ENCODE data around the gene CYP4X1.
"Not testable (repeated sequence)": the region's sequence is repeated elsewhere in the genome, so short reads cannot be mapped to it uniquely, and the experiment has no call there.

Gene CYP4X1, protein sequence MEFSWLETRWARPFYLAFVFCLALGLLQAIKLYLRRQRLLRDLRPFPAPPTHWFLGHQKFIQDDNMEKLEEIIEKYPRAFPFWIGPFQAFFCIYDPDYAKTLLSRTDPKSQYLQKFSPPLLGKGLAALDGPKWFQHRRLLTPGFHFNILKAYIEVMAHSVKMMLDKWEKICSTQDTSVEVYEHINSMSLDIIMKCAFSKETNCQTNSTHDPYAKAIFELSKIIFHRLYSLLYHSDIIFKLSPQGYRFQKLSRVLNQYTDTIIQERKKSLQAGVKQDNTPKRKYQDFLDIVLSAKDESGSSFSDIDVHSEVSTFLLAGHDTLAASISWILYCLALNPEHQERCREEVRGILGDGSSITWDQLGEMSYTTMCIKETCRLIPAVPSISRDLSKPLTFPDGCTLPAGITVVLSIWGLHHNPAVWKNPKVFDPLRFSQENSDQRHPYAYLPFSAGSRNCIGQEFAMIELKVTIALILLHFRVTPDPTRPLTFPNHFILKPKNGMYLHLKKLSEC

DNA sequence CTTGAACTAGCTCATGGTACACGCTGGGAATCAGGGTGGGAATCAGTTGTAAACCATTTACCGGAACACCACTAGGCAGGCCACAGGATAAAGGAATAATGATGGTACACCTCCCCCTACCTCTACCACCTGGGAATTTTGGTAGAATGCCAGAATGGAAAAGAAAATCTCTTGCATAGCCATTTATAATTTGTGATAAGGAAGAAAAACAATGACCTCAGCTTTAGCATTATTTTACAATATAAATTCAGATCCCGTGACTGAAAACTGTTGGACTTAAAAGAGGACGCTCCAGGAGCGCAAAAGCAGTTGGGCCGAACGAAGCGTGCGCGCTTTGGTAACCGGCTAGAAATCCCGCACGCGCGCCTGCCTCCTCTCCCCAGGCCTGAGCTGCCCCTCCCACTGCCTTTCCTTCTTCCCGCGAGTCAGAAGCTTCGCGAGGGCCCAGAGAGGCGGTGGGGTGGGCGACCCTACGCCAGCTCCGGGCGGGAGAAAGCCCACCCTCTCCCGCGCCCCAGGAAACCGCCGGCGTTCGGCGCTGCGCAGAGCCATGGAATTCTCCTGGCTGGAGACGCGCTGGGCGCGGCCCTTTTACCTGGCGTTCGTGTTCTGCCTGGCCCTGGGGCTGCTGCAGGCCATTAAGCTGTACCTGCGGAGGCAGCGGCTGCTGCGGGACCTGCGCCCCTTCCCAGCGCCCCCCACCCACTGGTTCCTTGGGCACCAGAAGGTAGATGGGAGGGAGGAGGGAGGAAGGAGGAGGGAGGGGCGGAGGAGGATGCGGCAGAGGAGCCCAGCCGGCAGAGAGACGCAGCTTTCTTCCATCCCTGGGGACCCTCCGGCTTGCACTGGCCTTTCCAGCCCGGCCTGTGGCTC, at the start of gene CYP4X1:
Gene CYP4X1 (plus strand): TSS at position 402 of the 873 bp plus-strand sequence. CDS start 149 bp downstream, at position 551.
- no peak for DNase-seq (ENCODE audit: low read depth)

DNA sequence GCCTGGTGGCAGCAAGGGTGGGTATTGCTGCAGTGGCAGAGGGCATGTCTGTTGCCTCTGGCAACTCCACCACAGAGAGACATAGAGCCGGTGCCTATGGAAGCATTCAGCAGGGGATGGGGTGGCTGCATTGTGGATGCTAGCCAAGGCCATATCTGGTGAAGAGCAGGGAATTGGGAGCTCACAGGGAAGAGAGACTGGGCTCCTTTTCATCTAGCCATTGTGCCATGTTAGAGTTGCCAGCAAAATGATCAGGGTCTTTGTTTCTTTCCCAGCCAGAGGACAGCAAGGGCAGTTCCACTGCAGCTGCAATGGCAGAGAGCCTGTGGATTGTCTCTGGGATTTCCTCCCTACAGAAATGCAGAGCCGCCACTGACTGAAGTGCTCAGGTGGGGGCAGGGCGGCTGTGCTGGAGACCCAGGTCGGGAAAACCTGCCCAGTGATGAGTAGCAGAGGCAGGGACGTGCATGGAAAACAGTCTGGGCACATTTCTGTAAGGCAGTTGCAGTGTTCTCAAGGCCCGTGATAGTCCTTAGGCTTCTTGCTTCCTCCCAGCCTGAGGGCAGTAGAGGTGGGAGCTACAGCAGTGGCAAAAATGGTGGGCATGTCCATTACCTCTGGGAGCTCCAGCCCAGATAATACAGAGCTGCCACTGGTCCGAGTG, 40.2 kb upstream of the CYP4X1 start:
- no peak for DNase-seq (ENCODE audit: low read depth)

DNA sequence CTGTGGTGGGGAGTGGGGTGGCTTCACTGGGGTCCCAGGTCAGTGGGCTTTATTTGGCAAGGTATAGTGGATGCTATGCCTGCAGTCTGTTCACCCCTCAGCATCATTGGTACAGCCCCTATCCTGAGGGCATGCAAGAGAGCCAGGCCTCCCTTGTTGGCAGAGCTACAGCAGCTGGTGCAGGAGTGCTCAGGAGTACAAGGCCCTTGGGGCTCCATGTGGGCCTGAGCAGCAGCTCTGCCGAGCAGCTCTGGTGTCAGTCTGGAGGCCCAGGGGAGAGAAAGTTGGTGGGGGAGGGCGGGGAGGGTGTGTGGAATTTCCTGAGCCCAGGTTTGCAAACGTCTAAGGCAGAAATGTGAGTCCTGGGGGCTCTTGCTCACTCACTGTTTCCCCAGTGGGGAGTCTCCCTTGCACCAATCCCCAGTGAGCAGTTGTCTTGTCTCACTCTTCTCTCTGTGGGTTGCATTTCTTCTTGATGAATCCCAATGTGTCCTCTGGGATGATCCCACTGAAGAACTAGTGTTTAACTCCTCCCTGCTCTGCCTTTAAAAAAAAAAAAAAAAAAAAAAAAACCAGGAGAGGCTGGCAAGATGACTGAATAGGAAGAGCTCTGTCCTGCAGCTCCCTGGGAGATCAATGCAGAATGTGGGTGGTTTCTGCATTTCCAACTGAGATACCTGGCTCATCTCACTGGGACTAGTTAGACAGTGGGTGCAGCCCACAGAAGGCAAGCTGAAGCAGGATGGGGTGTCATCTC, 39.5 kb upstream of the CYP4X1 start:
- DNase-seq (ENCODE audit: low read depth), result no peak

DNA sequence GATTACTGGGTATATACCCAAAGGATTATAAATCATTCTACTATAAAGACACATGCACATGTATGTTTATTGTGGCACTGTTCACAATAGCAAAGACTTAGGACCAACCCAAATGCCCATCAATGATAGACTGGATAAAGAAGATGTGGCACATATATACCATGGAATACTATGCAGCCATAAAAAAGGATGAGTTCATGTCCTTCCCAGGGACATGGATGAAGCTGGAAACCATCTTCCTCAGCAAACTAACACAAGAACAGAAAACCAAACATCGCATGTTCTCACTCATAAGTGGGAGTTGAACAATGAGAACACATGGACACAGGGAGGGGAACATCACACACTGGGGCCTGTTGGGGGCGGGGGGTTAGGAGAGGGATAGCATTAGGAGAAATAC, 32.9 kb upstream of the CYP4X1 start:
- not testable (repeated sequence) for DNase-seq (ENCODE audit: low read depth)

DNA sequence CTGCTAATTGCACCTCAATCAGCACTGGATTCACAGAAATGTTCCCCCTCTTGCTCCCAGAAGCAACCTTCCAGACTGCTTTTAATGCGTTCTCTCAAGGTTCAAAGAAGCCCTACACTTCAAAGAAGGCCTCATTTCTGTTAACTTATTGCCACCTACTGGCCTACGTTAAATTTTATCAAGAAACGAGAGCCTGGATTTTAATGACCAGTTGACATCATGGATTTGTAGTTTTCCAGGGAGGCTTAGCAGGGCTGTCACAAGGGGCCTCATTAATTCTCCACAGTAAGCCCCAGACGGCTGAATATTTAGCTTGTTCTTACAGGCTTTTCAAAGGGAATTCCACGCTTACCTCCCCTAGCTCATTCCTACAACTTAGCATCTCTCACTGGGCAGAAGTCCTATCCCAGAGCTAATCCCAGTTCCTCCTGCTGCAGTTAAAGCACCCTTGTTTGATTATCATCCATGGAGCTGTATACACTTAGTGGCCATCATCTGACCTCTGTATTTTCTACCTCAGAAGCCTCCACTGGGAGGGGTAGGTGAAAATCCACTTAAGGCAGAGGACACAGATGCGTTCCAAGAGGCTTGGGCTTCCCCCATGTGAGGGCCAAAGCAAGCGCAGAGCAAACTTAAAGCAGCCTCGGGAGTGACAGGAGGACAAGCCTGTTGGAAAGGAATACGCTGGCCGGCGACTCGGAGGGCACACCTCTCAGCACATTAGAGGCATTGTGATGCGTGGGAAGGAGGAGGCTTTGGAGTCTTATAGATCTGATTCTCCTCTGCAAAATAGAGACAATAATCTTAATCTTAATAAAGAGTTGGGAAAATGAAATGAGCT, 32.2 kb upstream of the CYP4X1 start:
- no peak for DNase-seq (ENCODE audit: low read depth)

DNA sequence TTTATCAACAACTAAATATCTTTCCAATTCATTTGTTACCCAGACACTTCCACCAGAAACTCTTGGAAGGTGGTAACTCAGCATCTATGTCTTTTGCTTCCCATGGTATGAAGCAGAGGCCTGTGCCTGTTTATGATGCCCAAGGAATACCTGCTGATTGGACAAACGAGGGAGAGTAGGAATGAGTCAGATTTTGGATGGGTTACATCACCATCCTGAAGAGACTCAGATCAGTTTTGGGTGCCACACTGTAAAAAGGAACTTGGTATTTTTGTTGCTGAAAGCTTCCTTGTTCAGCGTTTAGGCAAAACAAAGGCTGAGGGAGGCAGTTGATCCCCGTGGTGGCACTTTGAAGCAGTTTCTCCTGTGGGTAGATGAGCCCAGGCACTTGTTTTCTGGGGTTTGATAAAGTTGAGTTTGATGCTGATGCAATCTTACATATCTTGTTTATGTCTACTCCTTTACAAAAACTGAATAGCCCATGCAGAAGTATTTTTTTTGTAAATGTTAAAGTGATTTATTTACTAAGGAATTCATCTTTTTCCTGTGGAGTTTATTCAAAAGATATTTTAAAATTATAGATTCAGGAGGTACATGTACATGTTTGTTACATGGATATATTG, 26.7 kb upstream of the CYP4X1 start:
- no peak for DNase-seq (ENCODE audit: low read depth)

DNA sequence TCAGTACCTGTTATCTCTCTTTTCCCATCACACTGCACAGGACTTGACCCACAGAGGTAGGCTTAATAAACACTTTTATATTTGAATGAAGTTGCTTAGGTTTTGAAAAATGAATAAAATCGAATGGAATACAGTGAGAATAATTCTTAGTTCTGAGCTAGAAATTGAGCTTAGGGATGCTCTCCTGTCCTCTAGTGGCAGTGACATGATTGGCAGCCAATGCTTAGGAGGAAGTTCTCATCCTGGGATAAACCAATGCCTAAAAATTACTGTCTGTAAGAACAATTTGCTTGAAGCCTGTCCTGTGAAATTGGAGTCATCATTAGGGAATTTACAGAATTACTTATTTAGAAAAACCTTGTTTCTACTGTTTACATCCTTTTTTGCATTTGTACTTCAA, 21.3 kb upstream of the CYP4X1 start:
- no peak for DNase-seq (ENCODE audit: low read depth)

DNA sequence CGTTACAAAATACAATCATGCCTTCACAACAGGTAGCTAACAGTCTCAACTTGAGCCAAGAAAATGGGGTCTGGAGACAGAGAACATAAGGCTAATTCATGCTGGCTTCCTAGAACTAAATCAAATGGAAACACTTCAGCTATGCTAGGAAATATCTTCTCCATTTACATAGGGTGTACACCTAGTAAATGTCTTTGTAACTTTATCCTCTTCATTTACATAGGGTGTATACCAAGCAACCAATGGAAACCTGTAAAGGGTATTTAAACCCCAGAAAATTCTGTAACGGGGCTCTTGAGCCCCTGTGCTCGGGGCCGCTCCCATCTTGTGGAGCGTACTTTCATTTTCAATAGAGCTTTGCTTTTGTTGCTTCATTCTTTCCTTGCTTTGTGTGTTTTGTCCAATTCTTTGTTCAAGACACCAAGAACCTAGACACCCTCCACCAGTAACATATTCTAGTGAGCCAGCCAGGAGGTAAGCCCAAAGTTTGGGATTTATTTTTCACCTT, 19.5 kb upstream of the CYP4X1 start:
- DNase-seq (ENCODE audit: low read depth), result no peak

DNA sequence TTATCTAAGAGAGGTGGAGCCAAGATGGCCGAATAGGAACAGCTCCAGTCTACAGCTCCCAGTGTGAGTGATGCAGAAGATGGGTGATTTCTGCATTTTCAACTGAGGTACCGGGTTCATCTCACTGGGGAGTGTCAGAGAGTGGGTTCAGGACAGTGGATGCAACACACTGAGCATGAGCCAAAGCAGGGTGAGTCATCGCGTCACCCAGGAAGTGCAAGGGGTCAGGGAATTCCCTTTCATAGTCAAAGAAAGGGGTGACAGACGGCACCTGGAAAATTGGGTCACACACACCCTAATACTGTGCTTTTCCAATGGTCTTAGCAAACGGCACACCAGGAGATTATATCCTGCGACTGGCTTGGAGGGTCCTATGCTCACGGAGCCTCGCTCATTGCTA, 17.0 kb upstream of the CYP4X1 start:
- DNase-seq (ENCODE audit: low read depth), result not testable (repeated sequence)

DNA sequence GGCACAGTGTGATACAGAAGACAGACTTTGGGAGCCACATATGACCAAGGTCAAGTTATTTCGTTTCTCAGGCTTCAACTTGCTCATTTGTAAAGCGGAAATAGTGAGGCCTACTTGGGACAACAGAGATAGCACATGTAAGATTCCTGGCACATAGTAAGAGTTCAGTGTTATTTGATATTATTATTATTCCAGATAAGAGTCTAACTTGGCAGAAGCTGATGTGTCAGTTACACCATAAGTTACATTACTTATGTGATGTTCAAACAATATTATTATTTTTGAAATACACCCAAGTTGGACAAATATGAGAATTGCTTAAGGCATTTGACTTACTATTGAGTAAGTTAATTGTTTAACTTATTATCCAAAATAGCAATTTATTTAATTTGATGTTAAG, 10.2 kb upstream of the CYP4X1 start:
- no peak for DNase-seq (ENCODE audit: low read depth)

DNA sequence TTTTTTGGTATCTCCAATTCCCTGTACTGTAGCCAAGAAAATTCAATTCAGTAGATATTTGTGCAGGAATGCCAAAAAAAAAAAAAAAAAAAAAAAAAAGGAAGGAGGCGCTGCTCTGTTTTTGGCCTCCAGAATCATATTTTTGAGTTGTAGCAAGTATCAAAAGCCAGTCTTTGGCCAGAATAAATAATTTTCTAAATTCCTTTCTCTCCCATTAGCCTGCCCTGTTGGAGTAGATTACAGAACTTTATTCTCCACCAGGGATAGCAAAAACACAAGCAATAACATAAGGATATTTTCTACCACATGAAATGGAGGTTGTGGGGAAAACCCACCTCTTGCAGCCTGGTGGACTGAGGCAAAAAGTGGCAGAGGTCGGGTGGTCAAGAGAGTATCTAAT, 2.4 kb upstream of the CYP4X1 start:
- DNase-seq (ENCODE audit: low read depth), result no peak

DNA sequence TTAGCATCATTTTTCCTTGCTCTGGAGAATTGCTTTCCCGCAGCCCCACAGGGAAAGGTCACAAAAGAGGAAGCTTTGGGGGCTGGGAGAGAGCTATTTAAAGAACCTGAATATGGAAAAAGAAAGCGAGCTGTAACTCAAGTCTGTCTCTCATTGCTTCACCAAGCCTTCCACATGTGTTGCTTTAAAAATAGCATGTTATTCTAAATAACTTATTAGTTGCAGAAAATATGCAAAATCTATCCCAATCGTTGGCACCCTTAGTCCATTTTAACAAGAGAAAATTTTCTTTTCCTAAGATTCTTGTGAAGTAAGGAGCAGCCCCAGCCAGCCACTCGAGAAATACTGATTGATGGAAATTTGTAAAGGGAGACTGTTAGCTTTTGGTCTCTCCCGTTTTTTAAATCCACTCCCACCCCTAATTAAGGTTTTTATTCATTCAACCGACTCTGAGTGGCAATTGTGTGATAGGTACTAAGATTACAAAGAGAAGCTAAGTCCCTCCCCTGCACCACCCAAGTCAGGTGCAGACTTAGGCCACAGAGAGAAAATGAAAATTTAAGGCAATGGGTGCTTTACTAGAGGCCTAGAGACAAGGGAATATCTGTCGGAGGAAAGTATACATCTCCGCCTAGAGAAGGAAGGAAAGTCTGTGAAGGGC, 802 bp downstream of the CYP4X1 start:
- DNase-seq (ENCODE audit: low read depth), result no peak

DNA sequence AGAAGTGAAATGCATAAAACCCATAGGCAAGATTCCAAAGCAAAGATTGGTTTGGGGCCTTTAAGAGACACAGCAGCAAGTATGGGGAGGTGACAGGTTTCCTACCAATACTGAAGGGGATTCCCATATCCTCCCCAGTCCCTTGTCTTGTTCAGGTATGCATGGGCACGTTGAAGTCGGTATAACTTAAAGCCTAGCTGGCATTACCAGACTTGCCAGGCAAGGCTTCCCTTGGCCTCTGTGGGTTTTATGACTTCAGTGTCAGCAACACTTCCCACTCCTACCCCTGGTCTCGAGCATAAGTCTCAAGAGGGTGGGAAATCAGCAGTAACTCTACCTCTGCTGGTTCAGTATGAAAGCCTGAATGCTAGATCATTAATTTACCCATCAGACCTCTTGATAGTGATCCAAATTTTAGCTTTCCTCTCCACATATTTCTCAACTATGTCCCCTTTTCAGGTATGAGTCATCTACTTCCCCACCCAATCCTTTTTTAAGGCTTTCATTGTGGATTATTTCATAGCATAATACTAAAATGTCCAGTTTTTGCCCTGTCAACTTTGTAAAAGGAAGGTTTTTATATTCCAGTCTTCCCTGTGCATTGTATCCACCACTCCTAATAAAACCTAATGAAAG, 6.8 kb downstream of the CYP4X1 start:
- no peak for DNase-seq (ENCODE audit: low read depth)

DNA sequence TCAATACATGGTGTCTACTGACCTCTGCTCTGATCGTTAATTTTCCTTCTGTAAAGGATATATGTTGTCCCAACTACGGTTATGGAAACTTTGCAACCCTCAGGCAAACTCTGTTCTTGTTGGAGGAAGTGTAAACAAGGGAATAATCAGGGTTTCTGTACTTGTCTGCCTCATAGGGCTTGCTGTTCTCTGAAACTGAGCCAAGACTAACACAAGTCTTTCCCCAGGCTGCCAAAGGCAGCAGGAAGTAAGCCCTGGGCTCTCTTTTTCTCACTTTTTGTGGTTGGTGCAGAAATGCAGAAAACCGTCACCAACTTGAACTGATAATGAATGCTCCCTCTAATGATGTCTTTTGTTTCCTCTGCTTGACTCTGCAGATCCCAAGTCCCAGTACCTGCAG, 7.6 kb downstream of the CYP4X1 start:
- DNase-seq (ENCODE audit: low read depth), result no peak

DNA sequence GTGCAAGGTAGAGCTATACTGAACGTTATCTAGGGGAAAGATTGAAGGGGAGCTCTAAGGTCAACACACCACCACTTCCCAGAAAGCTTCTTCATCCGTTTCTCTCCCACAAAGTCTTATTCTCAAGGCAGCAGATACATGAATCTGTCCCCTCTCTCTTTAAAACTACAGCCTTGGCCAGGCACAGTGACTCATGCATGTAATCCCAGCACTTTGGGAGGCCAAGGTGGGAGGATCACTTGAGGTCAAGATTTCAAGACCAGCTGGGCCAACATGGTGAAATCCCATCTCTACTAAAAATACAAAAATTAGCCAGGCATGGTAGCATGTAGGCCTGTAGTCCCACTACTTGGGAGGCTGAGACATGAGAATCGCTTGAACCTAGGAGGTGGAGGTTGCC, 8.1 kb downstream of the CYP4X1 start:
- DNase-seq (ENCODE audit: low read depth), result no peak

DNA sequence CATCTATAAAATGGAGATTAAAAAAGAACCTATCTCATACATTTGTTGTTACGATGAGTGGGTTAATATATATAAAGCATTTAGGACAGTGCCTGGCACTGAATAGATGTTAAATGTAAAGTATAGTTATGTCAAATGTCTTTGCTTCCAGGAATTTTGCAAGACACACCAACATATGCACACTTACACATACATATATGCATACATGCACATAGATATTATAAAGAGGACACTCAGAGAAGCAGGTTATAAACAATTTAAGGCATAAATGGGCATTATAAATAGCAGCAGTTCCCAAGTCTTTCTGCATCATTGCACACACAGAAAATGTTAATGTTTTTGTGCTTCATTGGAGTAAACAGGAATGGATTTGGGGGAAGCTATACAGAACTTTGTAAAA, 13.3 kb downstream of the CYP4X1 start:
- DNase-seq (ENCODE audit: low read depth), result no peak

DNA sequence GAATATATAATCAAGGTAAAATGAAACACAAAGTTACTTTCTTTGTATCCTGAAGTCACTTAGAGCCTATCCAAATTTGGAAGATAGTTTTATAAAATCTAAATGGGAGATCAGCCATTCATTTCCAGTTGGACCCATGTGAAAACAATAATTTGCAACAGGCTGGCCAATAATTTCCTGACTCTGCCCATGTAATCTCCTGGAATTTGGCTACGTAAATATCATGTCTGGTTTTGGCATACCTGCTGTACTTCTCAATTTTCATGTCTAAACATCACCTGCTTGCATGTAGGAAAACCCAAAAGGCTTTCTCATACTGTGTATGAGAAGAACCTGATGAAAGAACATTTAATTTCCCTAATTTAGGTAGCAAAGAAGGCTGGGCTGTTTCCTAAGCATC, 35.9 kb downstream of the CYP4X1 start:
- no peak for DNase-seq (ENCODE audit: low read depth)

DNA sequence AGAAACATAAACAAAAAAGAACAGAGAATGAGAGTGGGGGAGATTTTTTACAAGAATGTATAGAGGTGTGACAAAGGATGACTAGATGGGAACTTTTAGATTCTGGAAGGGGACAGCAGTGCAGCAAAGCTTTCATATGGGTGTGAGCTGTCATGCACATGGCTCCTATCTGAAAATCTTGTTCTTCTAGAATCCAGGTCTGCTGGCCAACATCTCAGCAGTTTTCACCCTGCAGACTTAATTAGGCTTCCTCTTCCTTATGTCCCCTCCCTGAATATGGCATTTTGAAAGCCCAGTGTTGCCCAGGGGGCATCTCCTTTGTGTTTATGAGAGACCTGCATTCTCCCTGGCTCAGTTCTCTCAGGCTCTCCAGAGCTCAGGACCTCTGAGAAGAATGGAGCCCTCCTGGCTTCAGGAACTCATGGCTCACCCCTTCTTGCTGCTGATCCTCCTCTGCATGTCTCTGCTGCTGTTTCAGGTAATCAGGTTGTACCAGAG, 43.7 kb downstream of the CYP4X1 start, which contains the start of gene CYP4Z1:
Gene CYP4Z1 (plus strand): TSS at position 135 of the 498 bp plus-strand sequence. CDS start 260 bp downstream, at position 395.
- no peak for DNase-seq (ENCODE audit: low read depth)

DNA sequence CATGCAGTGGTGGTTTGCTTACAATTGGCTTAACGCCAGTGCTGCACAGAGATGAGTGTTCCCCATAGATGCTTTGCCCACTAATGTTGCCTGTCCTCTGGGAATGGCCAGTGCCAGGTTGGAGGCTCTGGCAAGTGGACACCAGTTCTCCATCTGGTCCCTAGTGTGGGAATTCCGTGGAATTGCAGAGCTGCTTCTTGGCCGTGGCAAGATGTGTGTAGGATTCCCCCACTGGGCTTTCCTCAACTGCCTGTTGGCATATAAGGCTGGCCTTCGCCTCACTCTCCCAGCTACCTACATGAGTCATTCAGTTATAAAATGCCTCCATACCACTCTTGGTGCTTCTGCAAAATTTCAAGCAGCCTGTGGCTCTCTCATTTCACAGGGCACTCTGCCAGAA, 45.6 kb downstream of the CYP4X1 start:
- DNase-seq (ENCODE audit: low read depth), result not testable (repeated sequence)
